Measurements from ENCODE around the gene CTNNA3. TPM values are rescaled to one million over a fixed set of nuclear protein-coding genes. Genes with fewer than 3 reads are reported as not detected.

Gene CTNNA3
- total RNA-seq, 1 donor from 2014 or later, result 0.30 TPM

- Mint-ChIP-seq H3K36me3 (ENCODE audit: unreplicated experiment) (no peaks in the 10 kb centered on the region), H3K9me3 (ENCODE audit: unreplicated experiment) (no peaks in the 10 kb centered on the region), H3K4me1 (ENCODE audit: unreplicated experiment) (peaks cover 12% of the 10 kb centered on the region), H3K27ac (ENCODE audit: unreplicated experiment) (no peak overlapping the region), H3K4me3 (ENCODE audit: unreplicated experiment) (no peak overlapping the region), H3K27me3 (ENCODE audit: unreplicated experiment) (no peaks in the 10 kb centered on the region)
- no peak for DNase-seq (ENCODE audit: extremely low spot score, unreplicated experiment)
- TF ChIP-seq, protein P1, sequence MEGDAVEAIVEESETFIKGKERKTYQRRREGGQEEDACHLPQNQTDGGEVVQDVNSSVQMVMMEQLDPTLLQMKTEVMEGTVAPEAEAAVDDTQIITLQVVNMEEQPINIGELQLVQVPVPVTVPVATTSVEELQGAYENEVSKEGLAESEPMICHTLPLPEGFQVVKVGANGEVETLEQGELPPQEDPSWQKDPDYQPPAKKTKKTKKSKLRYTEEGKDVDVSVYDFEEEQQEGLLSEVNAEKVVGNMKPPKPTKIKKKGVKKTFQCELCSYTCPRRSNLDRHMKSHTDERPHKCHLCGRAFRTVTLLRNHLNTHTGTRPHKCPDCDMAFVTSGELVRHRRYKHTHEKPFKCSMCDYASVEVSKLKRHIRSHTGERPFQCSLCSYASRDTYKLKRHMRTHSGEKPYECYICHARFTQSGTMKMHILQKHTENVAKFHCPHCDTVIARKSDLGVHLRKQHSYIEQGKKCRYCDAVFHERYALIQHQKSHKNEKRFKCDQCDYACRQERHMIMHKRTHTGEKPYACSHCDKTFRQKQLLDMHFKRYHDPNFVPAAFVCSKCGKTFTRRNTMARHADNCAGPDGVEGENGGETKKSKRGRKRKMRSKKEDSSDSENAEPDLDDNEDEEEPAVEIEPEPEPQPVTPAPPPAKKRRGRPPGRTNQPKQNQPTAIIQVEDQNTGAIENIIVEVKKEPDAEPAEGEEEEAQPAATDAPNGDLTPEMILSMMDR (IDR thresholded peaks at IDR 0.05), result no peak
Measured at GRCh38 chr10:66784770-66785169, 911.2 kb downstream of the CTNNA3 start.

DNA sequence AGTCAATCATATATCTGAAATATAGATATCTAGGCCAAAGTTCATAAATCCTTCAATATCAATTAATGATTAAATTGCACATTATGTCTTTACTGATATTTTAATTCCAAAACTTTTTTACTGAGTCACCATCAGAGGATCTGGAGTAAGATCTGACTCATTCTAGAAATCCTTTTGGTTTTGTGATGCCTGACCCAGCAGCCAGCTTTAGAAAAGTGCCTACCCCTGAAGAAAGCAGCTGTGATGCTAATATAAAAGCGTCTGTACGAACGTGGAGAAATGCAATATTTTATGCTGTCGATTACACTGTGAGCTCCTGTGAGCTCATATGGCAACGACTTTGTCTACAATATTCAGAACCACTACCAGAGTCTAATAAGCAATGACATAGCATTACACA, 912.7 kb downstream of the CTNNA3 start:
- H3K36me3 Mint-ChIP-seq (ENCODE audit: unreplicated experiment), result no peaks in the 10 kb centered on the region
- H3K4me1 Mint-ChIP-seq (ENCODE audit: unreplicated experiment), result peaks cover 10% of the 10 kb centered on the region
- no peak for DNase-seq (ENCODE audit: extremely low spot score, unreplicated experiment)
- H3K4me3 Mint-ChIP-seq (ENCODE audit: unreplicated experiment), result no peak overlapping the region
- TF ChIP-seq, protein P1 (IDR thresholded peaks at IDR 0.05), result no peak
- no peaks in the 10 kb centered on the region for H3K9me3 Mint-ChIP-seq (ENCODE audit: unreplicated experiment)
- H3K27ac Mint-ChIP-seq (ENCODE audit: unreplicated experiment), result no peak overlapping the region
- no peaks in the 10 kb centered on the region for H3K27me3 Mint-ChIP-seq (ENCODE audit: unreplicated experiment)

GRCh38 chr10:66782776-66783175, 913.2 kb downstream of the CTNNA3 start:
- no peak for DNase-seq (ENCODE audit: extremely low spot score, unreplicated experiment)
- H3K4me1 Mint-ChIP-seq (ENCODE audit: unreplicated experiment), result peaks cover 10% of the 10 kb centered on the region
- H3K27ac Mint-ChIP-seq (ENCODE audit: unreplicated experiment), result no peak overlapping the region
- no peak overlapping the region for H3K4me3 Mint-ChIP-seq (ENCODE audit: unreplicated experiment)
- H3K36me3 Mint-ChIP-seq (ENCODE audit: unreplicated experiment), result no peaks in the 10 kb centered on the region
- no peaks in the 10 kb centered on the region for H3K27me3 Mint-ChIP-seq (ENCODE audit: unreplicated experiment)
- TF ChIP-seq, protein P1 (IDR thresholded peaks at IDR 0.05), result no peak
- H3K9me3 Mint-ChIP-seq (ENCODE audit: unreplicated experiment), result no peaks in the 10 kb centered on the region

GRCh38 chr10:66782144-66782543, 913.9 kb downstream of the CTNNA3 start:
- Mint-ChIP-seq H3K4me1 (ENCODE audit: unreplicated experiment) (peaks cover 10% of the 10 kb centered on the region), H3K27me3 (ENCODE audit: unreplicated experiment) (no peaks in the 10 kb centered on the region), H3K9me3 (ENCODE audit: unreplicated experiment) (no peaks in the 10 kb centered on the region), H3K27ac (ENCODE audit: unreplicated experiment) (no peak overlapping the region), H3K36me3 (ENCODE audit: unreplicated experiment) (no peaks in the 10 kb centered on the region), H3K4me3 (ENCODE audit: unreplicated experiment) (no peak overlapping the region)
- no peak for DNase-seq (ENCODE audit: extremely low spot score, unreplicated experiment)
- TF ChIP-seq, protein P1 (IDR thresholded peaks at IDR 0.05), result no peak

- DNase-seq (ENCODE audit: extremely low spot score, unreplicated experiment), result no peak
- peaks cover 6% of the 10 kb centered on the region for H3K4me1 Mint-ChIP-seq (ENCODE audit: unreplicated experiment)
- TF ChIP-seq, protein P1 (IDR thresholded peaks at IDR 0.05), result no peak
- H3K4me3 Mint-ChIP-seq (ENCODE audit: unreplicated experiment), result no peak overlapping the region
- no peaks in the 10 kb centered on the region for H3K27me3 Mint-ChIP-seq (ENCODE audit: unreplicated experiment)
- no peaks in the 10 kb centered on the region for H3K36me3 Mint-ChIP-seq (ENCODE audit: unreplicated experiment)
- no peaks in the 10 kb centered on the region for H3K9me3 Mint-ChIP-seq (ENCODE audit: unreplicated experiment)
- no peak overlapping the region for H3K27ac Mint-ChIP-seq (ENCODE audit: unreplicated experiment)
Measured at GRCh38 chr10:66780796-66781195, 915.2 kb downstream of the CTNNA3 start.
